GM13976 (cell line): ENCODE results near the gene RAMP1.

ENCODE experiments used
- DNase-seq: peaks from one replicate; pipeline ENCODE4 v3.0.0; 2012; ENCODE audit warnings: low spot score
- CTCF ChIP-seq: IDR thresholded peaks from 2 replicates; pipeline ENCODE4 v1.5.1; 2012; ENCODE audit warnings: borderline replicate concordance, mild to moderate bottlenecking; ENCODE audit not compliant: insufficient read depth; ENCODE audit errors: extremely low read depth, missing control alignments, control extremely low read depth
- in situ Hi-C: fragments of 300-500 bp; cut with MboI; formaldehyde crosslinking; loops from one replicate; pipeline ENCODE4 v1.12.0; 2022; ENCODE audit warnings: low sequenced_read_pairs, mixed read lengths, inconsistent platforms; ENCODE audit not compliant: unreplicated experiment

RAMP1 gene

GRCh38 chr2:237909801-237910475, 50.5 kb downstream of the RAMP1 start:
- in situ Hi-C loops, result no loop called here
- no peak for DNase-seq
- TF ChIP-seq CTCF, result no peak

GRCh38 chr2:237910576-237911362, 51.3 kb downstream of the RAMP1 start:
- in situ Hi-C loops, result no loop called here
- DNase-seq, result no peak
- TF ChIP-seq CTCF, result no peak

GRCh38 chr2:237911363-237912017, 52.1 kb downstream of the RAMP1 start:
- TF ChIP-seq CTCF, result no peak
- in situ Hi-C loops, result no loop called here
- DNase-seq, result no peak

GRCh38 chr2:237912271-237913192, 53.1 kb downstream of the RAMP1 start:
- TF ChIP-seq CTCF, result no peak
- no peak for DNase-seq
- in situ Hi-C loops, result no loop called here

GRCh38 chr2:237913193-237913917, 53.9 kb downstream of the RAMP1 start:
- in situ Hi-C loops, result no loop called here
- no peak for TF ChIP-seq CTCF
- DNase-seq, result no peak
